RPMI8226 (cell line): Measurements from ENCODE around the gene ADGRL3.

Experiments used
- DNase-seq: peaks from one replicate; pipeline ENCODE4 v3.0.0-alpha.2; 2015

The ADGRL3 gene

GRCh38 chr4:61431131-61431530, 231.0 kb downstream of the ADGRL3 start:
- DNase-seq, result no peak

GRCh38 chr4:61437923-61438322, 237.8 kb downstream of the ADGRL3 start:
- no peak for DNase-seq

GRCh38 chr4:61440321-61440720, 240.2 kb downstream of the ADGRL3 start:
- no peak for DNase-seq

DNA sequence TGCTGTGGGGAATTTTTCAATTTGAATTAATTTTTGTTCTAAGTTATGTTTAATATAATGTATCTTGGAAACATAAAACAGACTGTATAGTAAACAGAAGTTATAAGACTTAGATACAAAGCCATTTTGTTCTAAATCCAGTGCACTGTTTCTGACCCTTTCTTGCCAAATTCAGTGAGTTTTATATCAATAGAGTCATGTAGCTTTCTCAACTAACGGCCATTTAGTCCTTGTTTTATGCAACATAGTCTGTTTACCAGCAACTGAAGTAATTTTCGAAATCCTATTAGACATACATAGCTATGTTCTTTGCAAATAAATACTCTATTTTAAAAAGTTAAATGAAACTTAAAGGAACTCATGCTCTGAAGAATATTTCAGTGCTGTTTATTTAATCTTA, 242.8 kb downstream of the ADGRL3 start:
- no peak for DNase-seq

DNA sequence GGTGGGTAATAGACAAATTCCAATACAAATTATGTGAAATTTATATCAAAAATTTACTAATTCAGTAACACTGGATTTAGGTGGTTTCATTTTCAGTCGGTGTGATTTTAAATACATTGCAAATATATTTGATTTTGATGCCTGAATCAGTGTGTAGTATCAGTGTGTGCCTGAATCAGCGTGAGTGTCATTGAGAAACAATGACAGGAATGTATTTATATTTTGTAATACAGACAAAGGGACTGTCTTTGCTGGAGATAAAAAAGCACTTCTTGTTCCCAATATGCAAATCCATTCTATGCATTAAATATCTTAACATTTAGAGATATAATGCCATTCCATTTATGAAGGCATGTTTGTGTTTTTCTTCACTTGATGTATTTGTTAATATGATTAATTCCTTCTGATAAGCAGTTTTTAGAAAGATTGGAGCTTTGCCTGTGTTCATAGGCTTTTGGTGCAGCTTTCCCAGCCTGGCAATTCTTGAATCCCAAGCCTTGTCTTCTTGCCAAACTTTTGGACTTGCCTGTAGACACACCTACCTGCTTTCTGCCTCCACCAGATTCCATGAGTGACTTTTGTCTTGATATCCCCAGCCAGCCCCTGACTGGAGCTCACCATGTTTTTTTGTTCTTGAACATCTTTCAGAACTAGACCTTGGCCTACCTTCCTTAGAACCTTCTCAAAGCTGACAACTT, 243.8 kb downstream of the ADGRL3 start:
- no peak for DNase-seq

DNA sequence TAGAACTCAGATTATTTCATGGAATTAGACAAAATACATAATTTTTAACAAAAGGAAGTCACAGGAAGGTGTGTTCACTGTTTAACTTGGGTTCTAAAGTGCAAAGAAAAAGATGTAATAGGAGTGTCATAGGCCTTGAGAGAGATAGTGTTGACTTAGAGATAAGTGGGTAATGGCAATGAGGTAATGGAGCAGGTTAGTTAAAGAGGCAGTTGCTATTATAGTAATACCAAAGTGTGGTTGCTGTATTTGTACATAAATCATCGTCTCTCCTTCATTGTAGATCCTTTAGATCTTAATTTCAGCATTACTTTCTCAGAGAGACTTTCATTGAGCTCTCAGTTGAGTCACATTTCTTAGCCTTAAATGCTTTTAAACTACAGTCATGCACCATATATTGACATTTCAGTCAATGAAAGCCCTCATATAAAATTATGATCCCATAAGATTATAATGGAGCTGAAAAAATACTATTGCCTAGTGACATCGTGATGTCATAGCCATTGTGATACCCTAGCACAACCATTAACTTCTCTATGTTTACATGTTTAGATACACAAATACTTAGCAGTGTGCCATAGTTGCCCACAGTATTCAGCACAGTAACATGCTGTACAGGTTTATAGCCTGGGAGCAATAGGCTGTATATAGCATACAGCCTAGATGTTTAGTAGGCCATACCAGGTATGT, 245.4 kb downstream of the ADGRL3 start:
- no peak for DNase-seq

DNA sequence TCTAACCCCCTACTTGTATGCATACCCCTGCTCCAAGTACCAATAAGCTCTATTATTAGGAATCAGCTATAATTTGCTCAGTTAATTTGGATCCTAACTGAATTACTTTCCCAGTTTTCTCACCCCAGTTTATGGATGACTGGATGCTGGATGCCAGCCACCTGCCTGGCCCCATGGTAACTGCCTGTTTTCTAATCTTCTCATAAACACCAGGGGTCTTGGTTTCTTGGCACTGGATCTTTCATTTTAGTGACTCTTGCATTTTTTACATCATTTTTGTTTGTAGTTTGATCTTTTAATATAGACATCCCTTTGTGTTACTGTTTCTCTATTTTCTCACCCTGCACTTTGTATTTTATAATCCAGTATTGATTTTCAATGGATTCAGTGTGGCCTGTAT, 246.8 kb downstream of the ADGRL3 start:
- no peak for DNase-seq

- no peak for DNase-seq
Observed at GRCh38 chr4:61447918-61448317, 247.8 kb downstream of the ADGRL3 start.

DNA sequence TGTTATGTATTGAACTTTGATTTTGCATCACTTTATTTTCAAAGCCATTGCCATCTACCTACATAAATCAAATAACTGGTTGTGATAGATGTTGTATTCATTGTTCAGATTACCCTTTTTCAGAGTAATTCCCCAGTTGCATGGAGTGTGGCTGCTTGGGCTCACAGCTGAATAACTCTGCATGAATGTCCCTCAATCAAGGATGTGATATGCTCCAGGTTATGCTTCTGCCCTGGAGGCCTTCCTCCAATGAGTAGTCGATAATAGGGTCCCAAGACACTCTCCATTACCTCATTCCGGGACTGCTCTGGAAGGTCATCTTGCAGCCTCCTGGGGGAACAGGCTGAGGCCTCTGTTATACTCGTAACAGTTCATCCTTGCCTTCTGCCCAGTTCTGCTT, 251.8 kb downstream of the ADGRL3 start:
- DNase-seq, result no peak

DNA sequence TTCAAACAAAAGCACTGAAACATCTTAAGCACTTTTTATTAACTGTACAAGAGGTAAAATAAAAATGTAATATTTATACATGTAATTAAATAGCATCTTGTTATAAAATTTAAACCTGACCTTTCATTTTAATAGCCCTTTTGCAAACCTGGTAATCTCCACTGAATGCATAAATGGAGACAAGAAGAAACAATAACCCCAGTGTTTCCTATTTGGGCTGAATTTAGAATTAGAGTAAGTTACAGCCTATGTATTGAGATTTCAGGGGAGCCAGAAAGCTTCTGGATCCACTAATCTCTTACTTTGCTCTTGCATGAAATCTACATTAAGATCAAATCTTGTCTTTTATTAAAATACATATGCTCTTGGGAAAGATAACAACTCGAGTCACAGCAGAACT, 261.8 kb downstream of the ADGRL3 start:
- no peak for DNase-seq

- no peak for DNase-seq
Observed at GRCh38 chr4:61462451-61463326, 262.6 kb downstream of the ADGRL3 start.

GRCh38 chr4:61468024-61468720, 268.0 kb downstream of the ADGRL3 start:
- no peak for DNase-seq

- DNase-seq, result no peak
Observed at GRCh38 chr4:61473306-61473705, 273.2 kb downstream of the ADGRL3 start.

DNA sequence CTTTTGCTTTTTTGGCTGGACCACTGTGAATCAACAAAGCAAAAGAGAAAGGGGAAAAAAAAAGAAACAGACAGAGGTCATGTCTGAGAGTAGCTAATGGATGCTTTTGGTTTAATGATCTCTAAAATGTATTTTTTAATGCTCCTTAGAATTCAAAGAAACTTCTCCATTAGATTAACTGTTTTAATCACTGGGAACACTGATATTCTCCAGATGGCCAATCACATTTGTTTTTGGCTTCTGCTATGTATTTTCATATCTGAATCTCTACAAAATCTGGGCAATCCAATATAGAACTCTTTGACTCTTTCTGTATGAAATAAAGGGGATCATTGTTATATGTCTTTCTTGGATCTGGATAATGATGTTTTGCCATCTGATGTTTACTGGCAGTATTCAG, 278.2 kb downstream of the ADGRL3 start:
- DNase-seq, result no peak

GRCh38 chr4:61485056-61485455, 284.9 kb downstream of the ADGRL3 start:
- DNase-seq, result no peak

- no peak for DNase-seq
Observed at GRCh38 chr4:61489927-61490326, 289.8 kb downstream of the ADGRL3 start.

GRCh38 chr4:61493041-61493440, 292.9 kb downstream of the ADGRL3 start:
- DNase-seq, result no peak

- no peak for DNase-seq
Observed at GRCh38 chr4:61493470-61493869, 293.3 kb downstream of the ADGRL3 start.

GRCh38 chr4:61500883-61501282, 300.8 kb downstream of the ADGRL3 start:
- no peak for DNase-seq

DNA sequence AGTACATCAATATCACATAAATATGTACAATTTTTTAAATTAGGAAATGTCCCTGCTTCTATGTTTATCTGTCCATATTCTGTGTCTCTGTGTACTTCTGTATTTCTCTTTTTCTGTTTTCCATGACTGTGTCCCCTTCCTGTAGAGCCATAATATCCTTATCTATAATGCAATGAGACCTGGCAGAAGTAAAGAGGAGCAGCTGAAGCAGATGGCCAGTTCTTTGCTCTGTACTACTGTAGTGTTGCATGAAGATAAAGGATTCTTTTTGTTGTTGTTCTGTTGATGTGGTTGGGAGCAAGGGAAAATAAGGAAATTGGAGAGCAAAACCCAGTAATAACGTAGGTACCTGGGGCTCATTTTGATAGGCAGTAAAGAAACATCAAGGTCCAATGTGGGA, 301.7 kb downstream of the ADGRL3 start:
- DNase-seq, result no peak

DNA sequence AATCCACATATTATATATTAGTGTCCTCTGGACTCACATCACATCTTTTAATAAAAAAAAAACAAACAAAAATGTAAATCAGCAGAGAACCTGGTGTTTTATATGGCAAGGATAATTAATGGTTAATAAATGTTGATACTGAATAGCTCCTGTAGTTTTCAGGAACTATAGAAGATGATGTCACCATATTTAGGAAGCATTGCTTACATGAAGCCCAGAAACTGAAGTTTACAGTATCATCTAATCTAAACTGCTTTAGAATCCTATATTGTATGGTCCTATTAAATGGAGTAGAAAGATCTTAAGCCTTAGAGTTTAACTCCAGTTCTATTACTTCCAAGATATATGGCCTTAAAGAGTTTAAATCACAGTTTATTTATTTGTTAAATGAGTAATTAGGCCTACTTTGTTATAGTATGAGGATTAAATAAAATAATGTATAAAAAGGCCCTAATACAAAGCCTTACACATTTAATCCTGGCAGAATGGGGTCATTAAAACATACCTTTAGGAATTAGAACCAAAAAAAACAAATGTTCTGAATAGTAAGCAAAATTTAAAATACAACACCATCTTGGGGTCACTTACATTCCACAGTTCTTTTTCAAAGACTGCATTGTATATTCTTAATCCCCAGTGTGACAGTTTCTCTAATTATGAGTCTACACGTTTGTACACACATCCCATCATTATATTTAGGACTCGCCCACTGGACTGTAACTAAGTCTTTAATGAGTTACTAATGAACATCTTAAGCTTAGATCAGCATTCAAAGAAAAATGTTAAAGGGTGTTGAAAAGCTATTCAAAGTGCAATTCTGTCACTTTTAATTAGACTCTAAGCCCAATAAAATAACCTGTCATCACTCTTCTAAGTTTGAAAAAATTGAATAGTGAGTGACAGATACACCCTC, 305.9 kb downstream of the ADGRL3 start:
- DNase-seq, result no peak

DNA sequence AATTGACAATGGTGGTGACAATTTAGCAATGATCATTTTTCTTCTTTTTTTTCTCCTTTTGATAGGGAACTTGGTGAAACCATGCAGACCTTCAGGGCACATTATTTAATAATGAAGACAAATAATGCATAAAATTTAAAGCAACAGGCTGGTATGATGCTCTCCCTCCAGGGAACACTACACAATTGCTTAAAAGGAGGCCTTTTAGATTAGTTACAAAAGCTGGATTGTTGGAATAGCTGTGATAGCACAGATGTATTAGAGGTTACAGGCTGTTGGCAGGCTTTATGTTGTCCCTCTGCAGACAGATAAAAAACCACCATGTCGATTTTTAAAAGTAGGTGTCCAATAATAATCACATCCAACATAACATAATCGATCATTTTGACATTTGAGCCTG, 307.0 kb downstream of the ADGRL3 start:
- no peak for DNase-seq
